ENCODE measurements around the gene LCLAT1. TPM values are rescaled to one million over a fixed set of nuclear protein-coding genes. Genes with fewer than 3 reads are reported as not detected.

Gene LCLAT1
- total RNA-seq, 1 experiment from 2014 or later, result 32.9 TPM

DNA sequence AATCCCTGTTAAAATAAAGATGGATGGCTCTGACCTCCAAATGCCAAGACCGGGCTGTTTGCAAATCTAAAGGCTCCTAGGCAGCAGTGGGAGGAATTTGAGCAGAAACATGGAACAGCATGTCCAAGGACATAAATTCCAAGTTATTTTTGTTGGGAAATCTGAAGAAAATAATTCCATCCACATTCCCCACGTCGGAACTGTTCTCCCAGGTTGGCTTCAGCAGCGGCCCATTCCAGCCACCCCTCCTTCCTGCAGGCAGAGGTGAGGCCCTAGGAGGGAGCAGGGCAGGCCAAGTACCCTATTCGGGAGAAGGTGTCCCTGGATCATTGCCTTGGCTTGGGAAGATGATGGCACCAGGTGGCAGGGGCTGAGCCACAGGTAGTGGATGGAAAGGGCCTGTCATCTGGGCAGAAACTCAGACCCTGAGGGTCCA lies 243.1 kb downstream of the LCLAT1 start:
- H3K4me2 ChIP-seq (ENCODE audit: insufficient read depth, insufficient read length, low read length), result no peak overlapping the region
- WGBS (ENCODE audit: extremely low coverage, insufficient read length, low lambda C conversion rate), result no CpG with 5 or more reads among the region's 5 CpGs
- no peaks in the 10 kb centered on the region for H3K23me2 ChIP-seq (ENCODE audit: insufficient read length, low read depth, low read length, poor library complexity, severe bottlenecking)
- H2BK12ac ChIP-seq (ENCODE audit: insufficient read length, low read depth, low read length), result no peak overlapping the region
- H3K4me1 ChIP-seq (ENCODE audit: insufficient read depth, low read length), result no peaks in the 10 kb centered on the region
- no peak overlapping the region for H3K9ac ChIP-seq (ENCODE audit: extremely low read depth, insufficient read length, low read length)
- H3T11ph ChIP-seq (ENCODE audit: low read length), result no peak overlapping the region
- H3K9me3 ChIP-seq (ENCODE audit: control insufficient read depth, low read depth, low read length), result no peaks in the 10 kb centered on the region
- no peak overlapping the region for H3K4ac ChIP-seq (ENCODE audit: low read depth, low read length)
- no peak overlapping the region for H2BK120ac ChIP-seq (ENCODE audit: low read depth, low read length, poor library complexity, severe bottlenecking)
- H4K20me1 ChIP-seq (ENCODE audit: control insufficient read depth, insufficient read depth, insufficient read length), result no peaks in the 10 kb centered on the region
- no peak for DNase-seq
- H2AFZ ChIP-seq (ENCODE audit: low read length), result no peak overlapping the region
- H3K18ac ChIP-seq (ENCODE audit: insufficient read length, low read depth, low read length), result no peak overlapping the region
- H2BK15ac ChIP-seq (ENCODE audit: low read depth, low read length), result no peak overlapping the region
- no peaks in the 10 kb centered on the region for H3K79me1 ChIP-seq (ENCODE audit: insufficient read depth, low read depth, low read length, poor library complexity, severe bottlenecking)
- no peak overlapping the region for H3K27ac ChIP-seq (ENCODE audit: insufficient read length, low read depth, low read length)
- H3K27me3 ChIP-seq (ENCODE audit: insufficient read depth, low read length), result no peaks in the 10 kb centered on the region
- no peaks in the 10 kb centered on the region for H3K9me3 Mint-ChIP-seq
- no peak overlapping the region for H4K91ac ChIP-seq (ENCODE audit: insufficient read length, low read depth, low read length)
- peaks cover 1% of the 10 kb centered on the region for H3K27me3 Mint-ChIP-seq (ENCODE audit: low read depth)
- no peak overlapping the region for H3K56ac ChIP-seq (ENCODE audit: insufficient read length, low read depth, low read length)
- no peak overlapping the region for H2AK5ac ChIP-seq (ENCODE audit: insufficient read length, low read length)
- peaks cover 9 to 16% of the 10 kb centered on the region in 2 experiments; a peak in 2 of 4 replicates for H3K4me1 Mint-ChIP-seq
- H4K8ac ChIP-seq (replicated peaks; ENCODE audit: insufficient read length, low read depth, low read length), result no peak overlapping the region
- no peak overlapping the region for H3K27ac Mint-ChIP-seq
- H3K79me2 ChIP-seq (ENCODE audit: insufficient read depth, low read length), result no peaks in the 10 kb centered on the region
- no peak overlapping the region for H2BK5ac ChIP-seq (ENCODE audit: insufficient read length, low read length)
- no peaks in the 10 kb centered on the region for H3K36me3 Mint-ChIP-seq (ENCODE audit: insufficient read depth in 1 of 3, low read depth in 3 of 3)
- no peak overlapping the region for H2BK20ac ChIP-seq (ENCODE audit: low read depth, low read length, poor library complexity, severe bottlenecking)
- TF ChIP-seq CTCF (conservative IDR thresholded peaks at IDR 0.05), result no peak
- H3K23ac ChIP-seq (ENCODE audit: insufficient read length, low read depth, low read length), result no peak overlapping the region
- no peak overlapping the region for H3K4me3 Mint-ChIP-seq
- H3K14ac ChIP-seq (ENCODE audit: insufficient read depth, low read length), result no peak overlapping the region
- no peak overlapping the region for H4K5ac ChIP-seq (ENCODE audit: insufficient read length, low read depth, low read length)

Data from H9 (cell line).